DOHH2 (cell line): ENCODE results near the gene NPFF.
A peak's percentile ranks its signal among the peaks of the same experiment; 100 is the strongest.

ENCODE experiments used
- H3F3A ChIP-seq: fragments of 200-600 bp; sonication (generic), shearing (Covaris generic); 2 replicates; pipeline ENCODE4 v1.6.0; 2016; ENCODE audit warnings: antibody characterized with exemption, mild to moderate bottlenecking; ENCODE audit not compliant: control insufficient read depth, insufficient read depth
- H3K27ac ChIP-seq: fragments of 200-600 bp; sonication (generic); 2 replicates; pipeline ENCODE4 v1.5.1; 2014; ENCODE audit warnings: low read depth, mild to moderate bottlenecking, low read length, moderate library complexity
- H3K27me3 ChIP-seq: fragments of 200-600 bp; sonication (generic); 2 replicates; pipeline ENCODE4 v1.6.1; 2014; ENCODE audit warnings: mild to moderate bottlenecking, low read length, mixed read lengths; ENCODE audit not compliant: control insufficient read depth
- H3K36me3 ChIP-seq: fragments of 200-600 bp; sonication (generic); 2 replicates; pipeline ENCODE4 v1.6.1; 2014; ENCODE audit warnings: mild to moderate bottlenecking, low read length, moderate library complexity, mixed read lengths; ENCODE audit not compliant: control insufficient read depth
- H3K4me1 ChIP-seq: fragments of 200-600 bp; sonication (generic); 2 replicates; pipeline ENCODE4 v1.6.1; 2014; ENCODE audit warnings: mild to moderate bottlenecking, low read length, mixed read lengths; ENCODE audit not compliant: control insufficient read depth
- H3K4me2 ChIP-seq: fragments of 200-600 bp; sonication (generic); 2 replicates; pipeline ENCODE4 v1.6.0; 2014; ENCODE audit warnings: mild to moderate bottlenecking, low read length, moderate library complexity
- H3K4me3 ChIP-seq: fragments of 200-600 bp; sonication (generic); 2 replicates; pipeline ENCODE4 v1.5.1; 2014; ENCODE audit warnings: mild to moderate bottlenecking, low read length, mixed read lengths
- H3K79me2 ChIP-seq: fragments of 200-600 bp; sonication (generic); 2 replicates; pipeline ENCODE4 v1.6.1; 2014; ENCODE audit warnings: mild to moderate bottlenecking, low read length, mixed read lengths; ENCODE audit not compliant: control insufficient read depth
- H3K9me2 ChIP-seq: fragments of 200-600 bp; sonication (generic); replicated peaks from 2 replicates; pipeline ENCODE4 v1.6.1; 2014; ENCODE audit warnings: mild to moderate bottlenecking, low read length, mixed read lengths; ENCODE audit not compliant: control insufficient read depth
- H3K9me3 ChIP-seq: fragments of 200-600 bp; sonication (generic); 2 replicates; pipeline ENCODE4 v1.6.1; 2014; ENCODE audit warnings: antibody characterized with exemption, low read length, mixed read lengths; ENCODE audit not compliant: control insufficient read depth, insufficient read depth
- H4K20me1 ChIP-seq: fragments of 200-600 bp; sonication (generic); 2 replicates; pipeline ENCODE4 v1.6.0; 2014; ENCODE audit warnings: low read depth, mild to moderate bottlenecking, antibody characterized with exemption, low read length, moderate library complexity; ENCODE audit not compliant: control insufficient read depth, insufficient read depth
- EZH2phosphoT487 ChIP-seq: fragments of 200-600 bp; sonication (generic); IDR thresholded peaks from 2 replicates; pipeline ENCODE4 v1.6.1; 2017; ENCODE audit warnings: borderline replicate concordance, mild to moderate bottlenecking, antibody characterized with exemption, low read length, moderate library complexity, mixed read lengths
- TF ChIP-seq, protein P1 (sequence below): fragments of 200-600 bp; sonication (generic); IDR thresholded peaks from one replicate; pipeline ENCODE4 v1.5.1; 2014; ENCODE audit warnings: antibody characterized with exemption, mild to moderate bottlenecking, low read depth, low read length; ENCODE audit not compliant: poor library complexity, severe bottlenecking

NPFF gene

DNA sequence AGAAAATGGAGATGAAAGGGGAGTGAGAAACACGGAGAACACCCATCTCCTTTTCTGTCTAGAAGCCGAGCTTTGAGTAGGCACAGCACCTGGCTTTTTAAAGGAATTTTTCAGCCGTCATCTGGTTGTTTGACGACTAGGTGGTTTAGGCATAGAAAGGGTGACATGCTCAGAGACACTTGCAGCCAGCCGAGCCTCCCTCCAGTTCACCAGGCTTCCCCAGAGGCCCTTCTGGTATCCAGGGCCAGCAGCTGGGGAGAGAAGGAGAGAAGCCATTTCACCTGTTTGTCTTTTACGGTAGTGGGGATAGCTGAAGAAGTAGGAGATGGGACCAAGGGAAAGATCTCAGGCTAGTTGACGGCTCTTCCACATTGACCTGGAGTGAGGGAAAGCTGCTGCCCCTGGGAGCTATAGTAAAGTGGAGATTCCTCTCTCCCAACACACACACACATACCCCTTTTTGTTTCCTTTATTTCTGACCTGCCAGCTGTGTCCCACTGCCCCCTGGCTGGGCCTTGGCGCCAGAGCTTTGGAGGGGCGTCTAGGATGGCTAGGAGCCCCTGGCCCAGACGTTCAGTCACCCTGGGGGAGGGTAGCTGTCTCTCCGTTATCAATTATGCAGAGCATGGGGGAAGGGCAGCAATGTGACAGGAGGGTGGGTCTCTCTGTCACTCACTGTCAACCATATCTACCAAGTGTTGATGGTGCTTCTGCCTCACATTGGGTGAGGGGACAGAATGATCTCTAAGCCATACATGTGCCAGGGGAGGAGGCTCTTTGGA is 13.5 kb downstream of the NPFF start:
- TF ChIP-seq, protein P1, sequence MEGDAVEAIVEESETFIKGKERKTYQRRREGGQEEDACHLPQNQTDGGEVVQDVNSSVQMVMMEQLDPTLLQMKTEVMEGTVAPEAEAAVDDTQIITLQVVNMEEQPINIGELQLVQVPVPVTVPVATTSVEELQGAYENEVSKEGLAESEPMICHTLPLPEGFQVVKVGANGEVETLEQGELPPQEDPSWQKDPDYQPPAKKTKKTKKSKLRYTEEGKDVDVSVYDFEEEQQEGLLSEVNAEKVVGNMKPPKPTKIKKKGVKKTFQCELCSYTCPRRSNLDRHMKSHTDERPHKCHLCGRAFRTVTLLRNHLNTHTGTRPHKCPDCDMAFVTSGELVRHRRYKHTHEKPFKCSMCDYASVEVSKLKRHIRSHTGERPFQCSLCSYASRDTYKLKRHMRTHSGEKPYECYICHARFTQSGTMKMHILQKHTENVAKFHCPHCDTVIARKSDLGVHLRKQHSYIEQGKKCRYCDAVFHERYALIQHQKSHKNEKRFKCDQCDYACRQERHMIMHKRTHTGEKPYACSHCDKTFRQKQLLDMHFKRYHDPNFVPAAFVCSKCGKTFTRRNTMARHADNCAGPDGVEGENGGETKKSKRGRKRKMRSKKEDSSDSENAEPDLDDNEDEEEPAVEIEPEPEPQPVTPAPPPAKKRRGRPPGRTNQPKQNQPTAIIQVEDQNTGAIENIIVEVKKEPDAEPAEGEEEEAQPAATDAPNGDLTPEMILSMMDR: no peak
- TF ChIP-seq EZH2phosphoT487: no peak
- Histone ChIP-seq H3K27me3 (no peaks in the 10 kb centered on the region), H3K4me1 (peaks cover 58% of the 10 kb centered on the region), H4K20me1 (no peaks in the 10 kb centered on the region), H3K79me2 (peaks cover 13% of the 10 kb centered on the region), H3K36me3 (0 out of 2 replicates have a peak, but pooled peaks cover 3% of the 10 kb centered on the region), H3K4me2 (peak overlapping the region; percentile 100), H3K4me3 (peak overlapping the region; percentile 93), H3K27ac (peak overlapping the region; percentile 24; the same call in 1 of the 2 replicates), H3F3A (peaks cover 2% of the 10 kb centered on the region; the same call in 1 of the 2 replicates), H3K9me2 (no peaks in the 10 kb centered on the region), H3K9me3 (no peaks in the 10 kb centered on the region)

DNA sequence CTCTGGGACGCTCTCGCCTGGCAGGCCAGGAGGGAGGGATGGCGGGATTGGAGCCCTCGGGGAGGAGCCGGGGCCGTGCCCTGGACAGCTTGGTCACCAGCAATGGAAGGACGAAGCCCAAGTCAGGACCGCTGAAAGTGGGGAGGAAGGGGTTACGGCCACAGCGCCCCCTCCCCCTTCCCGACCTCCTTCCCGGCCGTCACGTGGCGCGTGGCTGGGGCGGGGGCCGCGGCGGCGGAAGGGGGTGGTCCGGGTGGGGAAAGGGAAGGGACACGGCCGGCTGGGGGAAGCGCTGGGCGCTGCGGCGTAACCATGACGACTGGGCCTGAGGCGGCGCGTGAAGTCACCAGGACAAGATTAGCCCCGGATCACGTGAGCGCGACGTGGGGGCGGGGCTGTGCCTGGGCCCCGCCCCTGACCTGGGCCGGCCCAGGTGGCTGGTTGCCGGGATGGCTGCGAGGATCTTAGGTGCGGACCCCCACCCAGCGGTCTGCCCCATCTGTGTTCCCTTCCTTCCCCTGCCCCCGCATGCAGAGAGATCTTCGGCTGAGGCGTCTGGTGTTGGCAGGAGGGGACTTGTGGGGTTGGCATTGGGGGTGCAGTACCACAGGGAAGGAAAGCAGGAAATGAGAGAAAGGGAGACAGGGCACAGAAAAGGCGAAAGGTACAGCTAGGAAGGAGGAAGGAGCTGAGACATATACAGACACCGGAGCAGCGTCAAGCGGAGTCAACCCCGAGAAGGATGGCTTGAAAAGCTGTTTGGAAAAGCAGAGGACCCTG is 14.3 kb downstream of the NPFF start:
- Histone ChIP-seq H3K4me2 (peak overlapping the region; percentile 100), H3K4me3 (peak overlapping the region; percentile 93), H3K4me1 (peaks cover 51% of the 10 kb centered on the region), H3F3A (peaks cover 2% of the 10 kb centered on the region; the same call in 1 of the 2 replicates), H3K79me2 (peaks cover 5% of the 10 kb centered on the region; the same call in 1 of the 2 replicates), H4K20me1 (no peaks in the 10 kb centered on the region), H3K27ac (peak overlapping the region; percentile 24; the same call in 1 of the 2 replicates), H3K9me2 (no peaks in the 10 kb centered on the region), H3K9me3 (no peaks in the 10 kb centered on the region), H3K27me3 (no peaks in the 10 kb centered on the region), H3K36me3 (0 out of 2 replicates have a peak, but pooled peaks cover 3% of the 10 kb centered on the region)
- TF ChIP-seq EZH2phosphoT487: no peak
- TF ChIP-seq, protein P1: no peak

DNA sequence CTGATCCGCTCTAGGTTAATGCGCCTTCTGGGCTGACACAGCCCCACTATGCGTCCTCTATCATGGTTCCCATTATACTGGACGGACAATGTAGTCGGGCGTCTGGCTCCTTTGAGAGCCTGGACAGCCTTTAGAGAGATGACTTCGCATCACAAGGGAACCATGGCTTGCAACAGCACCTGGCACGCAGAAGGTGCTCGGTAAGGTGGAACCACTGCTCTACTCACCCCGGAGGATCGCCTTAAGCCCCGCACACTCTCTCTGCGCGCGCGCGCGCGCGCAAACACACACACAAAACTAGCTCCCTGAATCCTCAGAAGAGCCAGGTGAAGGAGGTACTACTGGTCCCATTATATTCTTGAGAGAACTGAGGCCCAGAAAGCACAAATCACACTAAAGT is 15.1 kb downstream of the NPFF start:
- Histone ChIP-seq H3F3A (peaks cover 2% of the 10 kb centered on the region; the same call in 1 of the 2 replicates), H3K27me3 (no peaks in the 10 kb centered on the region), H4K20me1 (no peaks in the 10 kb centered on the region), H3K4me2 (peak overlapping the region; percentile 100), H3K4me1 (peaks cover 43% of the 10 kb centered on the region), H3K79me2 (0 out of 2 replicates have a peak, but pooled peaks cover 4% of the 10 kb centered on the region), H3K4me3 (peak overlapping the region; percentile 93), H3K27ac (no peak overlapping the region), H3K9me2 (no peaks in the 10 kb centered on the region), H3K36me3 (0 out of 2 replicates have a peak, but pooled peaks cover under 1% of the 10 kb centered on the region), H3K9me3 (no peaks in the 10 kb centered on the region)
- TF ChIP-seq, protein P1: no peak
- TF ChIP-seq EZH2phosphoT487: no peak
